Stimulated activated CD8-positive, alpha-beta memory T cell treated with anti-CD3 and anti-CD28 coated beads, Interleukin-4, amount 100 ng/mL, for 24 hours (primary cell): ENCODE data around the gene ZNF679.
"Not testable (repeated sequence)": the region's sequence is repeated elsewhere in the genome, so short reads cannot be mapped to it uniquely, and the experiment has no call there.

Experiments
- DNase-seq: peaks from one replicate; pipeline ENCODE4 v3.0.0-alpha.2; 2020; ENCODE audit warnings: low read depth

The ZNF679 gene

GRCh38 chr7:64228174-64228573 is at the start of gene ZNF679:
ZNF679 (plus strand) TSS chr7:64228474; CDS start chr7:64249118, 20,644 bp downstream.
- DNase-seq: not testable (repeated sequence)

- DNase-seq: no peak
Observed at GRCh38 chr7:64180989-64181388, 47.3 kb upstream of the ZNF679 start.

DNA sequence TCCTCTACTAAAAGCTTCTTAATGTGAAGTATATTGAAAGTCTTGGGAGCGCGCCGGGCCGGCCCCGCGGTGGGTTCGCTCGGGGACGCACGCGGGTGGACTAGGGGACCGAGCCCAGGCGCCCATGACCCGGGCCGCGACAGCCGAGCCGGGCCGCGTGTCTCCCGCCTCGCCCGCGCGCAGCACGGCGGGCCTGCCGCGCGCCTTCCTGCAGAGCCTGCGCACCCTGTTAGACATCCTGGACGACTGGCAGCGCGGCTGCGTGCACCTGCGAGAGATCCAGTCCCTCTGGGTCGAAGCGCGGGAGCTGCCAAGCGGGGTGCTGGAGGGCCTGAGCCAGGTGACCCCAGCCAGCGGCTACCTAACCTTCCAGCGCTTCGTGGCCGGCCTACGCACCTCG is 46.7 kb upstream of the ZNF679 start:
- DNase-seq: no peak

DNA sequence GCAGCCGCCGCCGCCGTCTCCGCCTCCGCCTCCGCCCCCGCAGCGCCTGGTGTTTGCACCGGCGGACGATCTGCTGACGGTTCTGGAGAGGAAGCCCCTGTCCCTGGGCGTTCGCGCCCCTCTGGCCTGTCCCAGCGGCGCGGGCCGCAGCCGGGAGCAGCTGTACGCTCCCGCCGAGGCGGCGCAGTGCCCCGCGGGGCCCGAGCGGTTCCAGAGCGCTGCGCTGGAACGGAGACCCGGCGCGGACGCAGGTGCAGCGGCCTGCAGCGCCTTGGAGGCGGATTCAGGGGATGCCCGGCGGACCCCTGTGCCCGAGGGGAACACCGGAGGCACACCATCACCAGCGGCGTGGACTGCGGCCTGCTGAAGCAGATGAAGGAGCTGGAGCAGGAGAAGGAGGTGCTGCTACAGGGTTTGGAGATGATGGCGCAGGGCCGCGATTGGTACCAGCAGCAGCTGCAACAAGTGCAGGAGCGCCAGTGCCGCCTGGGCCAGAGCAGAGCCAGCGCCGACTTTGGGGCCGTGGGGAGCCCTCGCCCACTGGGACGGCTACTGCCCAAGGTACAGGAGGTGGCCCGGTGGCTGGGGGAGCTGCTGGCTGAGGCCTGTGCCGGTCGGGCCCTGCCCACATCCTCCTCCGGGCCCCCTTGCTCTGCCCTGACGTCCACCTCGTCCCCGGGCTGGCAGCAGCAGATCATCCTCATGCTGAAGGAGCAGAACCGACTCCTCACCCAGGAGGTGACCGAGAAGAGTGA is 46.1 kb upstream of the ZNF679 start:
- DNase-seq: no peak

DNA sequence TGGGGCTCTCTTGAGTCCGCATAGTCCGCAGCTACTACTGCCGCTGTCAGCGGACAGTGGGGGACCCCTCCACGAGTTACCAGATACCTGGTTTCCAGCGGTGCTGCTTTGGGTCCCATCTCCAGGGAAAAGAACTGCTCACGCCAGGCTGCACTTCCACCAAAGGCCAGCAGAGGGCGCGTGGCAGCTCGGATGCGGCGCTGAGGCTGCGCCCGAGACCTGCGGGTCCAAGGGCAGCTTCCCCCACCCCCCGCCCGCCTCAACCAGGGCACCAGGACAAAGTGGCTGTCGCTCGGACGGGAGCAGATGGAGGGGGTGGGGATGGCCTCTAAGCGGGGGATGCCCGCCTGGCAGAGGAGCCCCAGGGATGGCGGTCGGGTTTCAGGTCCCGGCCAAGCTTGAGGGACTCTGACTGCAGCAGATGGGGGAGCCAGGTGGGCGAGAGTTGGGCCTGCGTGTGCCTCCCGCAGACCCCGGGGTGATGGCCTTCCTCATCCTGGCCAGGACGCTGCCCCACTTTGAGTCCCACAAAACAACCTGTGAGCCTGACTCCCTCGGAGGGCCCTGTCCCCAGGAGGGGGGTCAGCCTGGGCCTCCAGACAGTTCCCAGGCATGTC is 45.0 kb upstream of the ZNF679 start:
- peak; percentile 22 for DNase-seq

GRCh38 chr7:64183827-64184372 is 44.4 kb upstream of the ZNF679 start:
- DNase-seq: no peak

DNA sequence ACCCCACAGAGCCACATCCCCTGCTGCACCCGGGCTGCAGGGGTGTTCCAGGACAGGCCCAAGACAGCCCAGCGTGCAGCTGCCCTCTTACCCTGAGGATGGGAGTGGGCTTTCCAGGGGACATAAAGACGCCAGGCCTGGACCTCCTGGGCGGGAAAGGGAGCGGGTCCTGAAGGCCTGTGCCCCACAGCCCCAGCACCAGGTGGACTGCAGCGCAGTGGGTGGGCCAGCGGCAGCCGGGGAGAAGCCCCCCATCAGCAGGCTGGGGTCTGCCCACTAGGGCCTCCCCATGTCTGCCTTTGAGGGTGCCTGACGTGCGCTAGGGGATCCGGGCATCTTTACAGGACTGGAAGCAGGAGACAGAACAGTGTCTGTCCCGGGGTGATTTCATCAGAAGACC is 43.9 kb upstream of the ZNF679 start:
- DNase-seq: no peak

DNA sequence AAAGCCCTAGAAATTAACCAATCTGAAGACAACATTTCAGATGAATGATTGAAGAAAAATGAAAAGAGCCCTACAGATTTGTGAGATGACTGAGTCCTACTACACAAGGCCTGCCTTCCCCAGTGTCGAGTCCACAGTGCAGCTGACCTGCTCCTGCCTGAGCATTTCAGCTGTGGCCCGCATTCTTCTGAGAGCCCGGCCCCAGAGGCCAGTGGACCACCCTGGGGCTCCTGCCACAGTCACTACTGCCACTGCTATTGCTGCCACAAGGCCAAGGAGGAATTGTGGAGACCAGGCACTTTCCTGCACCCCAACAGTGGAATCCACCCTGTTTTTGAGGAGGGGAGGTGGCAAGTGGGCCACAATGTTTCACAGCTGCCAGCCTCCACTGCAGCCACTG is 40.9 kb upstream of the ZNF679 start:
- no peak for DNase-seq

- no peak for DNase-seq
Observed at GRCh38 chr7:64192148-64192704, 36.0 kb upstream of the ZNF679 start.

- DNase-seq: no peak
Observed at GRCh38 chr7:64192775-64193174, 35.5 kb upstream of the ZNF679 start.

DNA sequence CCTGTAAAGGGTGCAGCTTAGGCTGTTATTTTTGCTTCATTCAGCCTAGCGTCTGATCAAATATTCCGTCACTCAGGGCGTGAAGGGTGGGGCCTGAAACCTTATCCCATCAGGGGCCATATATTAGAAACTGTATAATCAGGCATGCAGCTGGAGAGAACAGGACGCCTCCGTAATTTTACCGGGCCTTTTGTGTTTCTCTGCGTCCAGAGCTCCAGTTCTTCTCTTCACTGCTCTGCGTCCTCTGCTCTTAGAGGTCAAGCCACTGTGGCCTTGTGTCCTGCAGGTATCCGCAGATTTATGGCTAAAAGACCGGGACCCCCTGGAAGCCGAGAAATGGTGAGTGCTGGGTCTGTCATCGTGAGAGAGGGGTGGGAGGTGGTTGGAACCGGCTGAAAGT is 21.4 kb upstream of the ZNF679 start, which contains the start of gene ZNF735:
ZNF735 (plus strand) TSS at position 301 of the 400 bp plus-strand sequence; CDS start at position 301, 0 bp downstream.
- no peak for DNase-seq

- not testable (repeated sequence) for DNase-seq
Observed at GRCh38 chr7:64219710-64220298, 8.5 kb upstream of the ZNF679 start.

- no peak for DNase-seq
Observed at GRCh38 chr7:64223366-64223765, 4.9 kb upstream of the ZNF679 start.

DNA sequence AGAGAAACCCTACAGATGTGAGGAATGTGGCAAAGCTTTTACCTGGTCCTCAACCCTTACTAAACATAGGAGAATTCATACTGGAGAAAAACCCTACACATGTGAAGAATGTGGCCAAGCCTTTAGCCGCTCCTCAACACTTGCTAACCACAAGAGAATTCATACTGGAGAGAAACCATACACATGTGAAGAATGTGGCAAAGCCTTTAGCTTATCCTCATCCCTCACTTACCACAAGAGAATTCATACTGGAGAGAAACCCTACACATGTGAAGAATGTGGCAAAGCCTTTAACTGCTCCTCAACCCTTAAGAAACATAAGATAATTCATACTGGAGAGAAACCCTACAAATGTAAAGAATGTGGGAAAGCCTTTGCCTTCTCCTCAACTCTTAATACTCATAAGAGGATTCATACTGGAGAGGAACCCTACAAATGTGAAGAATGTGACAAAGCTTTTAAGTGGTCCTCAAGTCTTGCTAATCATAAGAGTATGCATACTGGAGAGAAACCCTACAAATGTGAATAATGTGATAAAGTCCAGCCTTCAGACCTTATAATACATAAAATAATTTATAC is 38.2 kb downstream of the ZNF679 start:
- DNase-seq: no peak

DNA sequence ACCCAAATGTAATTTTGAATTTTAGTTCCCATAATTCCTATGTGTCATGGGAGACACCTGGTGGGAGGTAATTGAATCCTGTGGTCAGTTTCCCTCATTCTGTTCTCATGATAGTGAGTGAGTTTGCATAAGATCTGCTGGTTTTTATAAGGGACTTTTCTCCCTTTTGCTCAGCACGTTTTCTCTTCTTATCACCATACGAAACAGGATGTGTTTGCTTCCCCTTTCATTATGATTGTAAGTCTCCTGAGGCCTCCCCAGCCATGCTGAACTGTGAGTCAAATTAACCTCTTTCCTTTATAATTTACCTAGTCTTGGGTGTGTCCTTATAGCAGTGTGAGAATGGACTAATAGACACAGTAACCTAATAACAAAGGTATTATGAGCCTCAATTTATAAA is 49.4 kb downstream of the ZNF679 start:
- no peak for DNase-seq

DNA sequence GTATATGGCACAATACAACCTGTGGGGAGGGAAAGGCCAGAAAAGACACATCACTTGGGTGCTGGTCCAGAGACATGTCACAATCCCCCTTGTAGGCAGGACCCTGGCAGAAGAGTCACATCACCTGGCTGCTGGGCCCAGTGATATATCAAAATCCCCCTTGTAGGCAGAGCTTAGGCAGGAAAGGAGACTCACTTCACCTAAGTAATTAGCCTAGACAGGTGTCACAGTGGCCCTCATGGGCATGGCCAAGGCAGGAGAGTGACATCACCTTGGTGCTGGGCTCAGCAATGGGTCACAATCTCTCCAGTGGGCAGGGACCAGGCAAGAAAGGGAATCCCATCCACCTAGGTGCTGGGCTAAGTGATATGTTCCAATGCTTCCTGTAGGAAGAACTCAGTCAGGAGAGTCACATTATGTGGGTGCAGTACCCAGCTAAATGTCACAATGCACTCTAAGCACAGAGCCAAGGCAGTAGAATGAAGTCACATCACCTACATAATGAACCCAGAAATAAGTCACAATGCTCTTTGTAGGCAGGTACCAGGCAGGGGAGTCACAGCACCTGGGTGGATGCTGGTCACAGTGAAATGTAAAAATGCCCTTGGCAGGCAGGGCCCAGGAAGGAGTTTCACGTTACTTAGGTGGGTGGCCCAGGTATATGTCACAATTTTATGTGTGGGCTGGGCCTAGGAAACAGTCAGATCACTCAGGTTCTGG is 66.6 kb downstream of the ZNF679 start:
- DNase-seq: no peak

DNA sequence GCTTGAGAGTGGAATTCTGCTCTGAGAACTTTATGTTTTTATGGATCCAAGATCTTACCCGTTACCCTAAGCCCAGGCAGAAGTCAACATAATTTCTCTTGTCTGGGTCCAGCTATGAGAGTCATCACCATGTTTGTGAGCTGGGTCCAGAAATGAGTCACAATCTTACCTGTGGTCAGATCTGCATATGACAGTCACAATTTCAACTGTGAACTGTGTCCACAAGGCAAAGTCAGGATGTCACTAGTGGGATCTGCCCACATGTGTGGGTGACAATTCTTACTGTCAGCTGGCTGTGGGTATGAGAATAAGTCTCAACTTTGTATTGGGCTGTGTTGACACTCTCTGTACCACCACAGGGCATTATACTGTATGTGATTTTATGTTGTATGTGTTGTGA is 69.1 kb downstream of the ZNF679 start:
- not testable (repeated sequence) for DNase-seq

GRCh38 chr7:64300641-64301405 is 72.5 kb downstream of the ZNF679 start:
- no peak for DNase-seq

GRCh38 chr7:64307254-64308015 is 79.2 kb downstream of the ZNF679 start:
- peak; percentile 89 for DNase-seq

GRCh38 chr7:64308016-64308270 is 79.7 kb downstream of the ZNF679 start:
- DNase-seq: no peak
